HUES6 (cell line): ENCODE results near the gene NAA80.

Experiments used
- H3K27ac ChIP-seq: 2 replicates; pipeline ENCODE4 v1.7.0; 2013; ENCODE audit warnings: low read depth, mild to moderate bottlenecking, low read length, inconsistent platforms
- H3K27me3 ChIP-seq: 2 replicates; pipeline ENCODE4 v1.6.1; 2013; ENCODE audit warnings: low read length; ENCODE audit not compliant: control insufficient read depth, insufficient read depth
- H3K36me3 ChIP-seq: 2 replicates; pipeline ENCODE4 v1.6.1; 2013; ENCODE audit warnings: low read length; ENCODE audit not compliant: control insufficient read depth, insufficient read depth
- H3K4me1 ChIP-seq: 2 replicates; pipeline ENCODE4 v1.6.1; 2013; ENCODE audit warnings: low read length; ENCODE audit not compliant: control insufficient read depth, insufficient read depth
- H3K4me3 ChIP-seq: 2 replicates; pipeline ENCODE4 v1.5.1; 2013; ENCODE audit warnings: low read depth, low read length
- H3K9ac ChIP-seq: one replicate; pipeline ENCODE4 v1.6.1; 2013; ENCODE audit warnings: mild to moderate bottlenecking, low read length
- H3K9me3 ChIP-seq: 2 replicates; pipeline ENCODE4 v1.6.1; 2013; ENCODE audit warnings: low read depth, low read length; ENCODE audit not compliant: control insufficient read depth, insufficient read depth

The NAA80 gene

DNA sequence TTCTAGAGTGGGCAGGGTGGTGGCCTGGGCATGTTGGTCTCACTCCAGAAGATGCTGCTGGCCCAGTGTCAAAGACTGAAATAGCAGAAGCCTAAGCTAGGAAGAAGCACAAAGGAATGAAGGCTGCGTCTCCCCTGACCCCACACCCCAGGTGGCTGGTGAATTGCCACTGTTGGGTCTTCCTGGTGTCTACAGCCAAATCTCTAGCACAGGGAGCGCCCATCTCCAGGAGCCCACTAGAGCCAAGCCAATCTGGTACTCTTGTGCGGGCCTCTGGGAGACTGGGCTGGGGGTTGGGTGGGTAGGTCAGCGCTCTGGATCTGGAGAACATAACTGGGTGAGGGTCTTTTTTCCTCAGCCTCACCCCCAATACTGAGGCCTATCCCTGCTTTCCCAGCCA is 27.9 kb upstream of the NAA80 start:
- Histone ChIP-seq H3K36me3 (peaks cover 40% of the 10 kb centered on the region), H3K9ac (peak overlapping the region; percentile 77), H3K27ac (no peak overlapping the region), H3K9me3 (no peaks in the 10 kb centered on the region), H3K27me3 (no peaks in the 10 kb centered on the region), H3K4me1 (peaks cover 20% of the 10 kb centered on the region), H3K4me3 (peak overlapping the region; percentile 84)

DNA sequence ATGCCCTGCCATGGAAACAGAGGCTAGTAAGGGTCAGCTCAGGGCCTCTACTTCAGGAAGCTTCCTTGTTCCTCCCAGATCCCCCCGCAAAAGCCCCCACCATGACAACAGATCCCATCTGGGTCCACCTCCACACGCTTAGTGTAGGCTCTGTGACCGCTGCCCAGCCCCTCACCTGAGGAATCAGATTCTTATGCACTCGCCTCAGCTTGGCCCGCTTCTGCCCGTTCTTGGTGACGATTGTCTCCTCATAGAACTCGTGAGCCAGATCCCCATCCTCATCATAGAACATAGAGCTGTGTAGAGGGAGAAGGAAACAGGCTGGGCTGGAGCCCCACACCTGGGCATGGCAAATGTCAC is 27.0 kb upstream of the NAA80 start:
- no peak overlapping the region for H3K4me3 ChIP-seq
- no peak overlapping the region for H3K27ac ChIP-seq
- H3K27me3 ChIP-seq, result no peaks in the 10 kb centered on the region
- H3K4me1 ChIP-seq, result peaks cover 20% of the 10 kb centered on the region
- H3K9me3 ChIP-seq, result no peaks in the 10 kb centered on the region
- peaks cover 31% of the 10 kb centered on the region for H3K36me3 ChIP-seq
- H3K9ac ChIP-seq, result no peak overlapping the region

DNA sequence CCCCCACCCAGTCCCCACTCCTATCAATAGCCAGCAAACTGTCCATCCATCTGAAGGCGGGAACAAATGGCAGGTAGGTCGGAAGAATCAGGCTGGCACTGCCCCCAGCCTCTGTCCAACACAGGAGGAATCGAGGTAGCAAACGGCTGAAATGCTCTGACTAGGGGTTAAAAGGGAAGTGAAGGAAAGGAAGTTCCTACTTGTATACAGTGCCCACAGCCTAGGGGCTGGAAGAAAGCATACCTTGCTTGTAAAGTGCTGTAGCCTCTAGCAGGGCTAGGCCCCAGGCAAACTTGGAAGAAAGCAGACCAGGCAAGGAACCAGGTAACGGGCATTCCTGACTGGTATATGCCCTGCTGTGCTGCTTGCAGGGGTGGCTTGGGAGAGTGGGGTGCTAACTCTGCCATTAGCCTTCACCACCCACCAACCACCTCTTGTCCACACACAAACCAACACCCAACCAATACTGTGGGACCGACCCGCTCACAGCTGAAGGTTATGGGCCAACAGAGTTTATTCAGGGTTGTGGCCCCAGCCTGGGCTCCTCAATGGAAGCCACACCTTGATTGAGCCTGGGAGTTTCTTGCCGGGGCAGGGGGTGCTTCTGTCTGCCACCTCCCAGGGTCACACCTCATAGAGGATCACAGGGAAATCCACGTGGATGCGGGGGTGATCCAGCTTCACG is 26.4 kb upstream of the NAA80 start:
- Histone ChIP-seq H3K9ac (no peak overlapping the region), H3K4me3 (no peak overlapping the region)

DNA sequence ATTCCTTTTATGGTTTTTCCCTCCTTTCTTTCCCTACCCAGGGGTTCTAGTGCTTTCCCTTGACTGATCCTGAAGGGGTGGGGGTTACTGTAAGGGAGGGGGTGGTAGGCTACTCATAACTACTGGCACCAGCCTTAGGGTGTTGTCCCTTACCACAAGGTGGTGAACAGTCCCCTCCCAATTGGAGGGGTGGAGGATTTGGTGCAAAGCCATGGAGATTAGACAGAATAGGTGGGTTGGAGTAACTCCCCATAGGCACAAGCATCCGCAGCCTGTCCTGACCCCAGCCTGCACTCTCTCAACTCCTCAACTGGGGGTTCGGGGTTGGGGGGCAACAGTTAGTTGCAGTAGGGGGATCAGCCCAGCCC is 25.9 kb upstream of the NAA80 start:
- Histone ChIP-seq H3K27me3 (no peaks in the 10 kb centered on the region), H3K4me3 (no peak overlapping the region), H3K9me3 (no peaks in the 10 kb centered on the region), H3K9ac (no peak overlapping the region), H3K27ac (no peak overlapping the region), H3K36me3 (peaks cover 21% of the 10 kb centered on the region), H3K4me1 (peaks cover 25% of the 10 kb centered on the region)

More for the DNA sequence above, 26.4 kb upstream of the NAA80 start:
- Histone ChIP-seq H3K4me1 (peaks cover 20% of the 10 kb centered on the region), H3K27ac (no peak overlapping the region), H3K36me3 (peaks cover 26% of the 10 kb centered on the region), H3K9me3 (no peaks in the 10 kb centered on the region), H3K27me3 (no peaks in the 10 kb centered on the region)

DNA sequence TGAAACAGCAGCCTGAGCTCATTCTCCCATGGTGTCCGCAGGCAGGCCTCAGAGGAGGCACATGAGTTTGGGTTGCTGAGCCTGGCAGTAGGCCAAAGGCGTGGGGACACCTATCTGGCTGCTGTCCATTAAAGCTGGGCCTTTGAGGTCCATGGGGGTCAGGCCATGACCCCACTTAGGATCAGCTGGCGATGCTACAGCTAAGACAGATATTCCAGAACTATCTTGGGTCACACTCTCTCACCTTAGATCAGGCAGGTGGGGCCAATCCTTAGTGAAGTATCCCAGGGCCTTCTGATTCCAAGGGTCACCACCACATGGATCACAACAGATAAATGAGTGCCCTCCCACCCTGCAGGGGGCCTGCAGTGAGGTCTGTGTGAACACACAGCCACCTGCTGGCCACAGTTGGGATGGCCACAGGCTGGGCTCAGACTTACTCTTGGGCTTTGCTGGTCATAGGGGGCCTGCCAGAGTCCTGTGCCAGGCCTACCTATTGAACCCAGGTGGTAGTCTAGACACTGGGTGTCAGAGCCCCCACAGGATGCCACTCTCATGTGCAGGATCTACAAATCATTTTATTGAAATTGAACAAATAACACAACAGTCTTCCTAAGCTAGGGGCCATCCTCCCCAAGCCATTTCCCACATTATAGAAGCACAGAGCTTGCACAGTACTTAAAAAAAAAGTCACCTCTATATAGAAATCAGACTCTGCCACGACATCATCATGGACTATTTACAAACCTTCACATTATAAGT is 25.3 kb upstream of the NAA80 start:
- Histone ChIP-seq H3K27ac (no peak overlapping the region), H3K9ac (no peak overlapping the region), H3K4me3 (no peak overlapping the region), H3K4me1 (peaks cover 31% of the 10 kb centered on the region), H3K9me3 (no peaks in the 10 kb centered on the region), H3K36me3 (peaks cover 21% of the 10 kb centered on the region), H3K27me3 (no peaks in the 10 kb centered on the region)

DNA sequence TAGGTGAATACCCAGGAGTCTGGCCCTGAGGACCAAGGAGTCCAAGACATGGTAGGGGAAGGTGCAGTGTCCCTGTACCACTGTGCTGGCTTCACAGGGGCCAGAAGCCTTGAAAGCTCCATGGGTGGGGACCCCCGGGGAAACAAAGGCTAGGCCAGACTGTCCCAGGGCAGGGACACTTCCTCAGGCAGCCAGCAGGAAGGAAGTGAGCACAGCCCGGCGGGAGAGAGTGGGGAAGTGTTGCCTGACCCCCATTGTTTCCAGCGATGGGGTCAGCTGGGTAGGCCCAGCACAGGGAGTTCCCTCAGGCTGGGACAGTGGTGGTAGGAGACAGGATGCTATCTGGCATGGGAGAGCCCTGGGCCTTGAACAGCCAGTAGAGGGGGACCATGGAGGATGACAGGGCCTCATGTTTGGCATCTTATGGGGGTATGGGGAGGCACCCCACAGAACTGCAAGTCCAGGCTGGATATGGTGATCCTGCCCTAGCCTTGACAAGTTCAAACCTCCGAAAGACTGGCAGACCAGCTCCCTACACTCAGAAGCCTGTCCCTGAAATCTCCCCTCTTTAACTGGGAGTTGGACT is 24.5 kb upstream of the NAA80 start:
- peaks cover 32% of the 10 kb centered on the region for H3K4me1 ChIP-seq
- peaks cover 26% of the 10 kb centered on the region for H3K36me3 ChIP-seq
- H3K9me3 ChIP-seq, result no peaks in the 10 kb centered on the region
- H3K27me3 ChIP-seq, result no peaks in the 10 kb centered on the region
- no peak overlapping the region for H3K9ac ChIP-seq
- H3K4me3 ChIP-seq, result no peak overlapping the region
- no peak overlapping the region for H3K27ac ChIP-seq

DNA sequence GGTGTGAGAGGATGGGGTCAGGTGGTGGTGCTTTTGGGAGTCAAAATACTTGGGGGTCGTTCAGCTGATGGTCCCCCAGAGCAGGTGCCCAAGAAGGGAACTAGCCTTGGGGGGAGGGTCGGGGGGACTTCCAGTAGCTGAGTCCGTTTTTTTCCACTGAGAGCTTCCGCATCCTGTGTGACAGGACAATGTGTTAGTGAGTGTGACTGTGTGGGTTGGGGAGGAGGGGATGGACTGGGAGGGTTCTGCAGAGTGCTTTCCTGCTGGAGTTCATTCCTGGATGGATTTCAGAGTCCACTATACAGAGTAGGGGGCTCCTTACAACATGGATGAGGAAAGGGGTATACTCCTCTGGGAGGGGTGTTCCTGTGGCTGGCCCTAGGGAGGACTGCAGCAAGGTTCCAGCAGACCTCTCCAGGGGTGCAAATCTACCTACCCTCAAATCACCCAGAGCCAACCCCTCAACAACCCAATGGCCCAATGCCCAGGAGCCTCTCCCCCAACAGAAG is 23.9 kb upstream of the NAA80 start:
- Histone ChIP-seq H3K9ac (peak overlapping the region; percentile 100), H3K4me1 (peaks cover 32% of the 10 kb centered on the region), H3K27ac (no peak overlapping the region), H3K9me3 (no peaks in the 10 kb centered on the region), H3K4me3 (peak overlapping the region; percentile 76), H3K36me3 (peaks cover 32% of the 10 kb centered on the region), H3K27me3 (no peaks in the 10 kb centered on the region)

DNA sequence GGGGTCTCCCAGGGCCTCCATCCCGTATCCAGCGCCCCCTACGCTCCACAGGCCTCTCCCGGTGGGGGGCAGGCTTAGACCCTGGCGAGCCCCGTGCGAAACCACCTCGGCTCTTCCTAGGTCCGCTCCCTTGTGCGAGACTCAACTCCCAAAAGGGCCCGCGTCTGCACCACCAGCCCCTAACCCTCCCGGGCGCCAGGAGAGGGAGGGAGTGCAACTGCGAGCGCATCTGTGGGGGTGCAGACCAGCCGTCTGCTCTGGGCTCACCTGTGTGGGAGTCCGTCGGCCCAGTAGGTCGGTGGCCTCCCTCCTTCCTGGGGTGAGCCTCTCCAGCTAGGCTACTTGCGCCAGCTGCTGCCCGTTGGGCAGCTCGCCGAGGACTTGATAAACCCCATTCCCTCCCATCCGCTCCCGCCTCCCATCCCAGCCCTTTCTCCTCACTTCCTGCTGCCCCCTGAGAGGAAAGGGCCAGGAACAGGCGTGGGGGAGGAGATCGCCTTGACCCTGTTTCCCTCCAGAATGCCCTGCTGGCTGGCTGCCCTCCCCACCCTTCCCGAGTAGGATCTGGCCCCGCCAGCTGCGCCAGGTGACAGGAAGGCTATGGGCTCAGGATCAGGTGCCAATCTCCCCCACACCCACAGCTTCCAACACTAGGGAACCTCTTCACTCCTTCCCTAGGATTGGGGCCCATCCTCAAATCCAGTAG is 23.3 kb upstream of the NAA80 start, which contains the start of gene HYAL2:
Gene HYAL2, minus strand, starts transcription at position 360 of the 706 bp plus-strand sequence. CDS start 2,256 bp downstream, outside the sequence.
- Histone ChIP-seq H3K27me3 (no peaks in the 10 kb centered on the region), H3K9ac (peak within 1 kb of the TSS; percentile 100), H3K36me3 (peaks cover 36% of the 10 kb centered on the region), H3K4me1 (peaks cover 32% of the 10 kb centered on the region), H3K4me3 (peak within 1 kb of the TSS; percentile 76), H3K27ac (peak within 1 kb of the TSS; percentile 100), H3K9me3 (no peaks in the 10 kb centered on the region)

DNA sequence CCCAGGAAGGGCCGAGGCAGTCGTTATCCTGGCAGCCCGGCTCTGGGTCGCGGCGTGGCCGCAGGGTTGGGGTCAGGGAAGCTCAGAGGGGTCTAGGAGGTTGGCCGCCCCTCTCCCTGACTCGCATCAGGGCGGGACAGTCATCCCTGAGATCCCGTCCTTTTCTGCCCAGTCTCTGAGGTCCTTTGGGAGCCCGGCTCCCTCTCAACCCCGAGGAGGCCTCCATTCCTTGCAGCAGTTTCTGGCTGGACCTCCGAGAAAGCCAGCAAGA is 22.8 kb upstream of the NAA80 start:
- H3K27me3 ChIP-seq, result no peaks in the 10 kb centered on the region
- H3K9ac ChIP-seq, result peak overlapping the region; percentile 100
- peaks cover 41% of the 10 kb centered on the region for H3K36me3 ChIP-seq
- H3K4me3 ChIP-seq, result peak overlapping the region; percentile 76
- peak overlapping the region; percentile 100 for H3K27ac ChIP-seq
- H3K4me1 ChIP-seq, result peaks cover 32% of the 10 kb centered on the region
- no peaks in the 10 kb centered on the region for H3K9me3 ChIP-seq

DNA sequence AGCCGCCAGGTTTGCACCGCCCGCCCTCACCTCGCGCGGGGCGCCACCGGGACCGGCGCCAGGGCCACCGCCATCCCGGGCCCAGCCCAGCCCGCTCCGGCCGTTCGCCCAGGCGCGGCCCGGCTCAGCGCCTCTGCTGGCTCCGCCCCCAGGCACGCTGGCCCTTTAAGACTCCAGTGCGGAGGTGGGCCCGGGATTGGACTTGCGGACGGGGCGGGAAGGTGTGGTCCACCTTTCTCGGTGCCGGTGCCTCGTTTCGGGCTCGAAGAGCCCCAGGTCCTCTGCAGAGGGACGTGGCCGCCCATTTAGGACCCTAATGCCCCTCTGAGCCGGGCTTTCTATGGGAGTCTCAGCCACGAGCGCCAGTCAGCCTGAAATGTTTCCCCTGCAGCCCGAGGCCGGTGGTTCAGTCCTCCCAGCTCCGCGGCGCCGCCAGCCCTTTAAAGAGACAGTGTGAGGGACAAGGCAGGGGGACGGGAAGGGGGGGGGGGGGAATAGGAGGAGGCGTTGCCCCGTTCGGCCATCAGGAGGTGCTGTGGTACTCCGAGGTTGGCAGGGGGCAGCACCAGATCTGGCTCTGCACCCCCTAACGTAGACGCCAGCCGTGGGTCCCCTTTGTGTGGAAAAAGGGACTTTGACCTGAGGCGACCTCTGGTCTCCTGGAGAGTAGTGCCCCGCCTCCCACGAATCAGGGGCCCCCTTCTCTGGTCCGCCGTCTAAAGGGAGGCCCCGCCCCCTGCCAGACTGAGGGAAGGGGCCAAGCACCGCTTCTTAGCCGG is 22.3 kb upstream of the NAA80 start:
- H3K4me3 ChIP-seq, result peak overlapping the region; percentile 76
- H3K9me3 ChIP-seq, result no peaks in the 10 kb centered on the region
- H3K27ac ChIP-seq, result peak overlapping the region; percentile 100
- peak overlapping the region; percentile 100 for H3K9ac ChIP-seq
- H3K27me3 ChIP-seq, result no peaks in the 10 kb centered on the region
- H3K36me3 ChIP-seq, result peaks cover 45% of the 10 kb centered on the region
- peaks cover 37% of the 10 kb centered on the region for H3K4me1 ChIP-seq
